ENCODE measurements around the gene PSMC1.

DNA sequence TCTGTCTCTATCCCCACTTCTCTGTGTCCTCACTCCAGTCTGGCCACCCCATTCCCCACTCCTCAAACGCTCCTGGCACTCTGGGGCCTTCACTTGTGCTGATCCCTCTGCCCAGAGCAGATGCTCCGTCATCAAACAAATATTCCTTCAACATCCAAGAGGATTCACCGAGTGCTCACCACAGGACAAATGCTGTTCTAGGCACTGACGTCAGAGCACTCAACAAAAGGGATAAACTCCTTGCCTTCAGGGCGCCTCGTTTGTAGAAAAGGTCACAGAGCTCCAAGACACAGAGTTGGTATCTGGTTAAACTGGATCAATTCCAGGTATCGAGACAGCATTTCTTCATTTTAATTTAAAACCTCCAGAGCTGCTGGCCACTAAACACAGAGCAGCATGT, 35.3 kb downstream of the PSMC1 start:
- TF ChIP-seq, protein P1, sequence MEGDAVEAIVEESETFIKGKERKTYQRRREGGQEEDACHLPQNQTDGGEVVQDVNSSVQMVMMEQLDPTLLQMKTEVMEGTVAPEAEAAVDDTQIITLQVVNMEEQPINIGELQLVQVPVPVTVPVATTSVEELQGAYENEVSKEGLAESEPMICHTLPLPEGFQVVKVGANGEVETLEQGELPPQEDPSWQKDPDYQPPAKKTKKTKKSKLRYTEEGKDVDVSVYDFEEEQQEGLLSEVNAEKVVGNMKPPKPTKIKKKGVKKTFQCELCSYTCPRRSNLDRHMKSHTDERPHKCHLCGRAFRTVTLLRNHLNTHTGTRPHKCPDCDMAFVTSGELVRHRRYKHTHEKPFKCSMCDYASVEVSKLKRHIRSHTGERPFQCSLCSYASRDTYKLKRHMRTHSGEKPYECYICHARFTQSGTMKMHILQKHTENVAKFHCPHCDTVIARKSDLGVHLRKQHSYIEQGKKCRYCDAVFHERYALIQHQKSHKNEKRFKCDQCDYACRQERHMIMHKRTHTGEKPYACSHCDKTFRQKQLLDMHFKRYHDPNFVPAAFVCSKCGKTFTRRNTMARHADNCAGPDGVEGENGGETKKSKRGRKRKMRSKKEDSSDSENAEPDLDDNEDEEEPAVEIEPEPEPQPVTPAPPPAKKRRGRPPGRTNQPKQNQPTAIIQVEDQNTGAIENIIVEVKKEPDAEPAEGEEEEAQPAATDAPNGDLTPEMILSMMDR (IDR thresholded peaks at IDR 0.05; ENCODE audit: low read length): no peak
- TF ChIP-seq EZH2 (optimal IDR thresholded peaks at IDR 0.05; ENCODE audit: low read depth, low read length): no peak
